Measurements from ENCODE around the gene ABHD3. TPM values are rescaled to one million over a fixed set of nuclear protein-coding genes. Genes with fewer than 3 reads are reported as not detected.

ABHD3 gene
- total RNA-seq, 2 experiments from 2014 or later = 154 to 169 TPM

DNA sequence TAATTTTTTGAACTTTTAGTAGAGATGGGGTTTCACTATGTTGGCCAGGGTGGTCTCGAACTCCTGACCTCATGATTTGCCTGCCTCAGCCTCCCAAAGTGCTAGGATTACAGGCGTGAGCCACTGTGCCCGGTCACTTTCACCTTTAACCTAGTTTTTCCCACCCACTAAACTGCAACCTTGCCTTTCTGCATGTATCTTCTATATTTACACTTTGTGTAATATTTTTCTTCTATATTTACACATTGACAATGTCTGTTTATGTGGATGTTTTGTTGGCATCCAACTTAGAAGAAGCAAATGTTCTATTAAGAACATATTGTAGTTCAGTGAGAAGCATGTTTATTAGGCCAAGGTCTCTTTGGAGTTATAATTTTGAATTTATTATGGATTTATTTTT lies 65.8 kb downstream of the ABHD3 start:
- H3K4me2 ChIP-seq (ENCODE audit: low read length) = no peak overlapping the region
- peaks cover 38% of the 10 kb centered on the region for H3K36me3 ChIP-seq (ENCODE audit: insufficient read depth, low read length)
- BruUV-seq (replicated peaks) = no TSS peak
- no peaks in the 10 kb centered on the region for H3K9me3 ChIP-seq (ENCODE audit: low read length)
- ChIA-PET POLR2A (no interaction called here), CTCF (ENCODE audit: unreplicated experiment) (no interaction called here)
- no peak overlapping the region for H3K4me3 ChIP-seq (ENCODE audit: low read depth, low read length, poor library complexity, severe bottlenecking)
- H4K20me1 ChIP-seq (ENCODE audit: insufficient read depth, low read length) = no peaks in the 10 kb centered on the region
- intact Hi-C loops (cut with micrococcal nuclease; ENCODE audit: unreplicated experiment) = no loop called here
- no peak for TF ChIP-seq EZH2phosphoT487 (IDR thresholded peaks at IDR 0.05; ENCODE audit: borderline replicate concordance, low read depth, low read length)
- TF ChIP-seq, protein P1, sequence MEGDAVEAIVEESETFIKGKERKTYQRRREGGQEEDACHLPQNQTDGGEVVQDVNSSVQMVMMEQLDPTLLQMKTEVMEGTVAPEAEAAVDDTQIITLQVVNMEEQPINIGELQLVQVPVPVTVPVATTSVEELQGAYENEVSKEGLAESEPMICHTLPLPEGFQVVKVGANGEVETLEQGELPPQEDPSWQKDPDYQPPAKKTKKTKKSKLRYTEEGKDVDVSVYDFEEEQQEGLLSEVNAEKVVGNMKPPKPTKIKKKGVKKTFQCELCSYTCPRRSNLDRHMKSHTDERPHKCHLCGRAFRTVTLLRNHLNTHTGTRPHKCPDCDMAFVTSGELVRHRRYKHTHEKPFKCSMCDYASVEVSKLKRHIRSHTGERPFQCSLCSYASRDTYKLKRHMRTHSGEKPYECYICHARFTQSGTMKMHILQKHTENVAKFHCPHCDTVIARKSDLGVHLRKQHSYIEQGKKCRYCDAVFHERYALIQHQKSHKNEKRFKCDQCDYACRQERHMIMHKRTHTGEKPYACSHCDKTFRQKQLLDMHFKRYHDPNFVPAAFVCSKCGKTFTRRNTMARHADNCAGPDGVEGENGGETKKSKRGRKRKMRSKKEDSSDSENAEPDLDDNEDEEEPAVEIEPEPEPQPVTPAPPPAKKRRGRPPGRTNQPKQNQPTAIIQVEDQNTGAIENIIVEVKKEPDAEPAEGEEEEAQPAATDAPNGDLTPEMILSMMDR (conservative IDR thresholded peaks at IDR 0.05; ENCODE audit: low read length) = no peak
- H3K79me2 ChIP-seq (ENCODE audit: insufficient read depth, low read depth, low read length) = no peaks in the 10 kb centered on the region
- no peaks in the 10 kb centered on the region for H3K4me1 ChIP-seq (ENCODE audit: insufficient read depth, low read length, poor library complexity, severe bottlenecking)
- no peak overlapping the region for H3K27ac ChIP-seq (ENCODE audit: low read depth, low read length, poor library complexity, severe bottlenecking)
- DNase-seq (ENCODE audit: low spot score) = no peak
- H3K9me2 ChIP-seq (ENCODE audit: insufficient read depth, low read length) = no peaks in the 10 kb centered on the region
- no peak overlapping the region for H2AFZ ChIP-seq (ENCODE audit: low read length)

DNA sequence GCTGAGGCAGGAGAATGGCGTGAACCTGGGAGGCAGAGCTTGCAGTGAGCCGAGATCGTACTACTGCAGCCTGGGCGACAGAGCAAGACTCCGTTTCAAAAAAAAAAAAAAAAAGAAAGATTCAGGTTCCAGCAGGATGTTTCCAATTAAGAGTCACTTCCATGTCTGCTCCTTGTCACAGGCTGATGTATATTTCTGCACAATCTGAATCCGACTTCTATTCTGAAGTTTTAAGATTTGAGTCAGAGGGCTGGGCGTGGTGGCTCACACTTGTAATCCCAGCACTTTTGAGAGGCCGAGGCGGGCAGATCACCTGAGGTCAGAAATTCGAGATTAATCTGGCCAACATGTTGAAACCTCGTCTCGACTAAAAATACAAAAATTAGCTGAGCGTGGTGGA lies 67.8 kb downstream of the ABHD3 start:
- no TSS peak for BruUV-seq (replicated peaks)
- H3K4me3 ChIP-seq (ENCODE audit: low read depth, low read length, poor library complexity, severe bottlenecking) = no peak overlapping the region
- H3K9me2 ChIP-seq (ENCODE audit: insufficient read depth, low read length) = no peaks in the 10 kb centered on the region
- intact Hi-C loops (cut with micrococcal nuclease; ENCODE audit: unreplicated experiment) = no loop called here
- no peak overlapping the region for H2AFZ ChIP-seq (ENCODE audit: low read length)
- CTCF ChIA-PET (ENCODE audit: unreplicated experiment) = no interaction called here
- no peaks in the 10 kb centered on the region; the same call in 1 of the 2 replicates for H4K20me1 ChIP-seq (ENCODE audit: insufficient read depth, low read length)
- no peaks in the 10 kb centered on the region for H3K79me2 ChIP-seq (ENCODE audit: insufficient read depth, low read depth, low read length)
- peaks cover 51% of the 10 kb centered on the region for H3K36me3 ChIP-seq (ENCODE audit: insufficient read depth, low read length)
- H3K4me2 ChIP-seq (ENCODE audit: low read length) = no peak overlapping the region
- no peaks in the 10 kb centered on the region for H3K4me1 ChIP-seq (ENCODE audit: insufficient read depth, low read length, poor library complexity, severe bottlenecking)
- TF ChIP-seq, protein P1 (conservative IDR thresholded peaks at IDR 0.05; ENCODE audit: low read length) = no peak
- TF ChIP-seq EZH2phosphoT487 (IDR thresholded peaks at IDR 0.05; ENCODE audit: borderline replicate concordance, low read depth, low read length) = no peak
- H3K9me3 ChIP-seq (ENCODE audit: low read length) = no peaks in the 10 kb centered on the region
- no peak for DNase-seq (ENCODE audit: low spot score)
- POLR2A ChIA-PET = interaction anchor here (0.6 to 0.7 kb wide), 2 partner anchors 22 to 101 kb away, joined by 3 to 4 read pairs; no protein-coding TSS in a partner anchor
- H3K27ac ChIP-seq (ENCODE audit: low read depth, low read length, poor library complexity, severe bottlenecking) = no peak overlapping the region

DNA sequence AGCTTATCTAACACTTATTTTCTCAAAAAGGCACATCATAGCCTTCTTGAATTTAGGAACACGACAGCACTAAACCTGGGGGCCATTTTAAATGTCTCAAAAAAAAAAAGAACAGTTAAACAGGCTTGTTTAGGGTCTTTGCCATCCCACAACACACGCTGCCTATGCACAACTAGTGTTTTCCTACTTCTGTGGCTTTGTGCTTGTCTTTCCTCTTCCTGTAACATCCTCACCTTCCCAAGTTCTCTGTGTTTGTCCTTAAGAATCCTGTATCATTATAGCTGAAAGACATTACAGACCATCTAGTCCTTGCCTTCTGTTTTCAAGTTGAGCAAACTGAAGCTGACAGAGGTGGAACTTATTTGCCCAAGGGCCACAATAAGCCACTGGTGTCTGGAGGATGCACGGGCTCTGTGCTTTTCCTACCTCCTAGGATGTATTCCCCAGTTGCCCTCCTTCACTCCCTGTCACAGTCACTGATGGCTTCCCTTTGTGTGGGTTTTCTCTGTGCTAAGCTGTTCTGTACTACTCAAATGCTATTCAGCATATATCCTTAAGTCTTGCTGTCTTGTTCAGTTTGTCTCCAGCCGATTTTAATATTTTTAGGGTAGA lies 69.9 kb downstream of the ABHD3 start:
- TSS peak; percentile 4 for BruUV-seq (replicated peaks)
- TF ChIP-seq EZH2phosphoT487 (IDR thresholded peaks at IDR 0.05; ENCODE audit: borderline replicate concordance, low read depth, low read length) = no peak
- TF ChIP-seq, protein P1 (conservative IDR thresholded peaks at IDR 0.05; ENCODE audit: low read length) = no peak
- Histone ChIP-seq H3K4me2 (ENCODE audit: low read length) (no peak overlapping the region), H4K20me1 (ENCODE audit: insufficient read depth, low read length) (no peaks in the 10 kb centered on the region; the same call in 1 of the 2 replicates), H3K4me3 (ENCODE audit: low read depth, low read length, poor library complexity, severe bottlenecking) (no peak overlapping the region), H3K9me3 (ENCODE audit: low read length) (no peaks in the 10 kb centered on the region), H3K36me3 (ENCODE audit: insufficient read depth, low read length) (peaks cover 63% of the 10 kb centered on the region), H3K4me1 (ENCODE audit: insufficient read depth, low read length, poor library complexity, severe bottlenecking) (no peaks in the 10 kb centered on the region), H3K79me2 (ENCODE audit: insufficient read depth, low read depth, low read length) (peaks cover 5% of the 10 kb centered on the region; the same call in 1 of the 2 replicates), H2AFZ (ENCODE audit: low read length) (no peak overlapping the region), H3K9me2 (ENCODE audit: insufficient read depth, low read length) (no peaks in the 10 kb centered on the region), H3K27ac (ENCODE audit: low read depth, low read length, poor library complexity, severe bottlenecking) (no peak overlapping the region)
- ChIA-PET POLR2A (interaction anchor here (0.6 kb wide), 3 partner anchors 66 to 734 kb away, joined by 3 to 4 read pairs (median 4); no protein-coding TSS in a partner anchor), CTCF (ENCODE audit: unreplicated experiment) (interaction anchor here (0.6 kb wide), 1 partner anchor 22 kb away, joined by 3 read pairs; no protein-coding TSS in a partner anchor)
- DNase-seq (ENCODE audit: low spot score) = no peak
- intact Hi-C loops (cut with micrococcal nuclease; ENCODE audit: unreplicated experiment) = no loop called here
